SK-N-SH (cell line): ENCODE measurements around the gene PHF20. TPM values are rescaled to one million over a fixed set of nuclear protein-coding genes. Genes with fewer than 3 reads are reported as not detected.

Experiments
- CTCF ChIA-PET: fragments of 300-600, 350-600 bp; formaldehyde crosslinking; extraction: SDS; loops from one replicate; lab custom pipeline; 2021; lab: Yijun Ruan, JAX
- POLR2A ChIA-PET: fragments of 350-600 bp; sonication (Branson Sonifier 250); formaldehyde crosslinking; extraction: SDS; loops from one replicate; lab custom pipeline; 2020; ENCODE audit warnings: antibody characterized with exemption, inconsistent platforms; lab: Yijun Ruan, JAX
- DNase-seq: peaks from one replicate; pipeline ENCODE4 v3.0.0; 2012
- H2AFZ ChIP-seq: fragments of 200-600 bp; sonication (generic); 2 replicates; pipeline ENCODE4 v1.8.1; 2016; ENCODE audit warnings: antibody characterized with exemption, mild to moderate bottlenecking, low read depth
- H3F3A ChIP-seq: fragments of 200-600 bp; sonication (generic); replicated peaks from 2 replicates; pipeline ENCODE3; 2016; ENCODE audit warnings: antibody characterized with exemption, mild to moderate bottlenecking; ENCODE audit not compliant: insufficient read depth
- H3K27ac ChIP-seq, 2 experiments: fragments of 200-500 bp in 1 of 2; fragments of 200-600 bp in 1 of 2; sonication (Bioruptor generic) in 1 of 2; sonication (generic), shearing (Covaris generic) in 1 of 2; 2 replicates each; pipeline versions ENCODE4 v1.5.1 to v1.6.1; 2014 to 2016; ENCODE audit warnings: low read depth in 2 of 2, inconsistent platforms in 1 of 2, low read length in 1 of 2, mild to moderate bottlenecking in 1 of 2, mixed read lengths in 1 of 2
- H3K27me3 ChIP-seq: fragments of 200-600 bp; sonication (generic), shearing (Covaris generic); 2 replicates; pipeline ENCODE4 v1.6.1; 2016; ENCODE audit warnings: mixed run types; ENCODE audit not compliant: insufficient read depth
- H3K36me3 ChIP-seq, 2 experiments: fragments of 200-500 bp in 1 of 2; fragments of 200-600 bp in 1 of 2; sonication (Bioruptor generic) in 1 of 2; sonication (generic) in 1 of 2; replicated peaks in 1 of 2; 2 replicates each; pipeline versions ENCODE3 to v1.5.1; 2014 to 2016; ENCODE audit warnings: low read length in 1 of 2, mild to moderate bottlenecking in 1 of 2; ENCODE audit not compliant: insufficient read depth in 2 of 2, control insufficient read depth in 1 of 2
- H3K4me1 ChIP-seq, 2 experiments: fragments of 200-500 bp in 1 of 2; fragments of 200-600 bp in 1 of 2; sonication (Bioruptor generic) in 1 of 2; sonication (generic), shearing (Covaris generic) in 1 of 2; 2 replicates each; pipeline versions ENCODE4 v1.5.1 to v1.6.1; 2014 to 2016; ENCODE audit warnings: low read depth in 1 of 2, low read length in 1 of 2, mixed run types in 1 of 2; ENCODE audit not compliant: insufficient read depth in 2 of 2, control insufficient read depth in 1 of 2
- H3K4me2 ChIP-seq: fragments of 200-600 bp; sonication (generic), shearing (Covaris generic); 2 replicates; pipeline ENCODE4 v1.6.1; 2017; ENCODE audit warnings: mixed run types
- H3K4me3 ChIP-seq, 2 experiments: fragments of 200-500 bp in 1 of 2; fragments of 200-600 bp in 1 of 2; sonication (Bioruptor generic) in 1 of 2; sonication (generic), shearing (Covaris generic) in 1 of 2; 2 replicates each; pipeline versions ENCODE4 v1.5.1 to v1.8.1; 2014 to 2016; ENCODE audit warnings: low read depth in 2 of 2, inconsistent platforms in 1 of 2, low read length in 1 of 2, mild to moderate bottlenecking in 1 of 2, mixed read lengths in 1 of 2, moderate library complexity in 1 of 2
- H3K79me2 ChIP-seq: fragments of 200-600 bp; sonication (generic); 2 replicates; pipeline ENCODE4 v1.8.1; 2017; ENCODE audit warnings: mild to moderate bottlenecking; ENCODE audit not compliant: insufficient read depth
- H3K9ac ChIP-seq: fragments of 200-600 bp; sonication (generic); 2 replicates; pipeline ENCODE4 v1.6.1; 2017; ENCODE audit warnings: mixed run types
- H3K9me2 ChIP-seq: fragments of 200-600 bp; sonication (generic); 2 replicates; pipeline ENCODE4 v1.6.1; 2017; ENCODE audit warnings: mixed run types
- H3K9me3 ChIP-seq: fragments of 200-600 bp; sonication (generic); 2 replicates; pipeline ENCODE4 v1.6.1; 2017; ENCODE audit warnings: mixed run types, mild to moderate bottlenecking, moderate library complexity
- H4K20me1 ChIP-seq: fragments of 200-600 bp; sonication (generic); 2 replicates; pipeline ENCODE4 v1.6.1; 2017; ENCODE audit warnings: mild to moderate bottlenecking, mixed run types; ENCODE audit not compliant: insufficient read depth
- CHD2 ChIP-seq: fragments of 150-350 bp; IDR thresholded peaks from 2 replicates; pipeline ENCODE4 v1.6.1; 2018; ENCODE audit warnings: low read length; ENCODE audit not compliant: partially characterized antibody
- FOSL2 ChIP-seq: IDR thresholded peaks from 2 replicates; pipeline ENCODE4 v1.4.0; 2012; ENCODE audit warnings: low read depth, mild to moderate bottlenecking, moderate library complexity, borderline replicate concordance
- FOXJ3 ChIP-seq: sonication (generic); formaldehyde crosslinking; IDR thresholded peaks from 2 replicates; pipeline ENCODE4 v1.5.1; 2020; ENCODE audit warnings: mild to moderate bottlenecking, missing genetic modification reagents
- FOXM1 ChIP-seq: IDR thresholded peaks from 2 replicates; pipeline ENCODE4 v1.4.0; 2012; ENCODE audit warnings: low read depth, mild to moderate bottlenecking
- GABPA ChIP-seq: IDR thresholded peaks from 2 replicates; pipeline ENCODE4 v1.4.0; 2012; ENCODE audit warnings: low read depth, mild to moderate bottlenecking
- MEF2A ChIP-seq: IDR thresholded peaks from 2 replicates; pipeline ENCODE4 v1.4.0; 2012; ENCODE audit warnings: low read depth, borderline replicate concordance
- MXI1 ChIP-seq: IDR thresholded peaks from 2 replicates; pipeline ENCODE4 v1.6.1; 2012; ENCODE audit warnings: mild to moderate bottlenecking, low read depth, low read length, improper control_type of control experiment
- NFIC ChIP-seq: IDR thresholded peaks from 2 replicates; pipeline ENCODE4 v1.4.0; 2012; ENCODE audit warnings: borderline replicate concordance
- RCOR1 ChIP-seq: fragments of 150-350 bp; IDR thresholded peaks from 2 replicates; pipeline ENCODE4 v1.6.1; 2017; ENCODE audit warnings: antibody characterized with exemption, low read length
- RXRA ChIP-seq: IDR thresholded peaks from 2 replicates; pipeline ENCODE4 v1.4.0; 2012; ENCODE audit warnings: low read depth, mild to moderate bottlenecking, borderline replicate concordance
- SIN3A ChIP-seq: IDR thresholded peaks from 2 replicates; pipeline ENCODE4 v1.6.1; 2012; ENCODE audit warnings: low read depth, mild to moderate bottlenecking, low read length, moderate library complexity, borderline replicate concordance
- SMC3 ChIP-seq: IDR thresholded peaks from 2 replicates; pipeline ENCODE4 v1.6.1; 2012; ENCODE audit warnings: low read depth, low read length, improper control_type of control experiment
- TCF12 ChIP-seq: IDR thresholded peaks from 2 replicates; pipeline ENCODE4 v1.4.0; 2012
- TEAD4 ChIP-seq: IDR thresholded peaks from 2 replicates; pipeline ENCODE4 v1.4.0; 2012; ENCODE audit warnings: mild to moderate bottlenecking, borderline replicate concordance; ENCODE audit not compliant: insufficient read depth
- WGBS: methylation state at CpG from one replicate; pipeline ENCODE4 v1.1.6; 2017; ENCODE audit warnings: low lambda C conversion rate; 5-methylcytosine and 5-hydroxymethylcytosine counted together
- polyA plus RNA-seq, 3 experiments: library from polyadenylated mRNA; depleted of rRNA; stranded (reverse); fragments of >200 nt; gene quantifications; 2 replicates each; pipeline ENCODE4 v1.2.3, GENCODE V29; 2012
- TF ChIP-seq, protein P1 (sequence below): IDR thresholded peaks from 2 replicates; pipeline ENCODE4; 2012
- TF ChIP-seq, protein P2 (sequence below): fragments of 150-350 bp; IDR thresholded peaks from 2 replicates; pipeline ENCODE4 v1.6.1; 2017; ENCODE audit warnings: antibody characterized with exemption, low read length, low read depth, borderline replicate concordance

Gene PHF20
- polyA plus RNA-seq, 1 of the 3 experiments (the other 2 are of a cell fraction) = 23.8 TPM

DNA sequence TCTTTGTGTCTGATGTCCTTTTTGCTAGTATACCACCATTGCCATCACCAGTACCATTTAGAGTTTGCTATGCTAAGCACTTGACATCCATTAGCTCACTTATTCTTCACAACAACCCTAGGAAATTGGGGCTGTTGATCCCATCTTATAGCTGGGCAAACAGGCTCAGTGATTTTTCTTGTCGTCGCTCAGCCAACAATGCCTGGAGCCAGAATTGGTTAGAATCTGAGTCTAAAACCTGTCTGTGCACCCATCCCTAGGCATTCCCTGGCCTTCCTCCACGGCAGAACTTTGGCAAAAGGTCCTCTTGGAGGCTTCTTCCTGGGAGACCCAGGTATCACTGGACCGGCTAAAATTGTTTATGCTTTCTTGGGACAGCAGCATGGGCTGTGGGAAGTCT, 20.9 kb downstream of the PHF20 start (continued):
- TF ChIP-seq, protein P1, sequence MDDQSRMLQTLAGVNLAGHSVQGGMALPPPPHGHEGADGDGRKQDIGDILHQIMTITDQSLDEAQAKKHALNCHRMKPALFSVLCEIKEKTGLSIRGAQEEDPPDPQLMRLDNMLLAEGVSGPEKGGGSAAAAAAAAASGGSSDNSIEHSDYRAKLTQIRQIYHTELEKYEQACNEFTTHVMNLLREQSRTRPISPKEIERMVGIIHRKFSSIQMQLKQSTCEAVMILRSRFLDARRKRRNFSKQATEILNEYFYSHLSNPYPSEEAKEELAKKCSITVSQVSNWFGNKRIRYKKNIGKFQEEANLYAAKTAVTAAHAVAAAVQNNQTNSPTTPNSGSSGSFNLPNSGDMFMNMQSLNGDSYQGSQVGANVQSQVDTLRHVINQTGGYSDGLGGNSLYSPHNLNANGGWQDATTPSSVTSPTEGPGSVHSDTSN = no peak
- TF ChIP-seq RXRA (no peak), SIN3A (no peak)

DNA sequence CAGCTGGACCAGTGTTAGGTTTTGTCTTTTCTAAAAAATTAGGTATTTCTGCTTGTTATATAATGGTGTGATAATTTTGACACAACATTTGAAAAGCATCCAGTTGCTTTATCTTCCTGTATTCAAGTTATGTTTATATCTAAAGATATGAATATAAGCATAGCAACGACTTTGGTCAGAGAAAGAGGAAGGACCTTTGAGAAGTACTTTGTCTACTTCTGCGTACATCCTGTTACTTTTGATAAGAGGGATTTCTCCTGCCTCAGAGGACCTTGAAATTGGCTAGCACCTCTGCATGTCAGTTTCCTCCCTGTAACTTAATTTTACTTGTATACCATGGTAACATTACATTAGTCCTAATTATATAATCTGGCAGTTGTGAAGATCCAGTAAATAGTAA, 24.8 kb downstream of the PHF20 start:
- no peak for DNase-seq
- 69% methylated on average over 2 of the region's 2 CpGs for WGBS
- no peaks in the 10 kb centered on the region for H3K9me3 ChIP-seq
- CTCF ChIA-PET = no interaction called here
- no peaks in the 10 kb centered on the region for H3K9me2 ChIP-seq
- no peaks in the 10 kb centered on the region for H4K20me1 ChIP-seq
- H3K4me3 ChIP-seq = no peak overlapping the region
- no peaks in the 10 kb centered on the region for H3K27me3 ChIP-seq
- H3K4me1 ChIP-seq = peaks cover 0 to under 1% of the 10 kb centered on the region in 2 experiments; a peak in 1 of 4 replicates
- H3K4me2 ChIP-seq = no peak overlapping the region
- peaks cover 87% of the 10 kb centered on the region for H3K79me2 ChIP-seq
- no peak overlapping the region for H2AFZ ChIP-seq
- H3K9ac ChIP-seq = no peak overlapping the region
- TF ChIP-seq FOXM1 = no peak
- H3K27ac ChIP-seq = no peak overlapping the region
- H3F3A ChIP-seq = peaks cover 8% of the 10 kb centered on the region
- POLR2A ChIA-PET = no interaction called here
- H3K36me3 ChIP-seq = peaks cover 0 to 15% of the 10 kb centered on the region in 2 experiments

DNA sequence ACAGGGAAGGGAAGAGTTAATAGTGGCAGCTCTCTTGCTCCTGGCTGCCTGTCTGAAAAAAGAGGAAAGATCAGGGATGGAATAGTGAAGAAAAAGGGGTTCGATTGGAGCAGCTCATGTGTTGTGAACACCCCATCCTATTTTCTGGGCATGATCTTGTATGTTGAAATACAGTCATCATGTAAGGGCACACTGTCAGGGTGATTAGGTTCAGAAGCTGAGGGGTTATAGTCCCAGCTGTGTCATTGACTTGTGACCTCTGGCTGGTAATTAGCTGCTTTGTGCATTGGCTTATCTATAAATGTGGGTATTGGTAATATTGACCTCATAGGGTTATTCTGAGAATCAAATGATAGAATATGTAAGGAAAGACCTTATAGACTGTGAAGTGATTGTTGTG, 30.1 kb downstream of the PHF20 start:
- WGBS = 100% methylated on average over 1 of the region's 1 CpG
- Histone ChIP-seq H3K4me3 (no peak overlapping the region), H3K79me2 (peaks cover 66% of the 10 kb centered on the region), H4K20me1 (no peaks in the 10 kb centered on the region), H2AFZ (no peak overlapping the region), H3K9me3 (no peaks in the 10 kb centered on the region), H3K4me2 (no peak overlapping the region), H3K36me3 (peaks cover 2 to 34% of the 10 kb centered on the region in 2 experiments), H3K9ac (no peak overlapping the region), H3K9me2 (no peaks in the 10 kb centered on the region), H3K4me1 (no peaks in the 10 kb centered on the region), H3F3A (peaks cover 3% of the 10 kb centered on the region), H3K27ac (no peak overlapping the region), H3K27me3 (no peaks in the 10 kb centered on the region)
- CTCF ChIA-PET = interaction anchor here (1.0 kb wide), 1 partner anchor 152 kb away, joined by 4 read pairs; the partner anchor contains the start of gene SCAND1
- TF ChIP-seq FOSL2 = no peak
- no peak for TF ChIP-seq MXI1
- no peak for TF ChIP-seq SMC3
- TF ChIP-seq, protein P2, sequence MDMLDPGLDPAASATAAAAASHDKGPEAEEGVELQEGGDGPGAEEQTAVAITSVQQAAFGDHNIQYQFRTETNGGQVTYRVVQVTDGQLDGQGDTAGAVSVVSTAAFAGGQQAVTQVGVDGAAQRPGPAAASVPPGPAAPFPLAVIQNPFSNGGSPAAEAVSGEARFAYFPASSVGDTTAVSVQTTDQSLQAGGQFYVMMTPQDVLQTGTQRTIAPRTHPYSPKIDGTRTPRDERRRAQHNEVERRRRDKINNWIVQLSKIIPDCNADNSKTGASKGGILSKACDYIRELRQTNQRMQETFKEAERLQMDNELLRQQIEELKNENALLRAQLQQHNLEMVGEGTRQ = no peak
- no peak for TF ChIP-seq CHD2
- no peak for TF ChIP-seq TEAD4
- no peak for TF ChIP-seq FOXM1
- no peak for TF ChIP-seq FOXJ3 (CRISPR knock-in tag)
- TF ChIP-seq, protein P1 = no peak
- TF ChIP-seq NFIC = no peak
- TF ChIP-seq RCOR1 = no peak
- TF ChIP-seq MEF2A = no peak
- no peak for TF ChIP-seq TCF12
- no peak for TF ChIP-seq GABPA
- no peak for DNase-seq
- POLR2A ChIA-PET = no interaction called here
